ENCODE results near the gene AJUBA.

- TF ChIP-seq POLR2AphosphoS5 (IDR thresholded peaks at IDR 0.05) = no peak
- TF ChIP-seq CTCF (IDR thresholded peaks at IDR 0.05 in 8 of 11, conservative IDR thresholded peaks at IDR 0.05 in 3 of 11) = no peak
Observed at GRCh38 chr14:22987291-22987690, 4.9 kb upstream of the AJUBA start.

Data from spleen (tissue), 7 donors.